22Rv1 (cell line): ENCODE measurements around the gene ZNF778.

ENCODE experiments used
- H3K27ac ChIP-seq: fragments of 450-650 bp; 2 replicates; pipeline ENCODE4 v1.5.1; 2017
- ZFX ChIP-seq: fragments of 450-650 bp; IDR thresholded peaks from 2 replicates; pipeline ENCODE4 v1.6.1; 2017; ENCODE audit warnings: antibody characterized with exemption, borderline replicate concordance
- TF ChIP-seq, protein P1 (sequence below): fragments of 450-650 bp; IDR thresholded peaks from 2 replicates; pipeline ENCODE4 v1.5.1; 2017; ENCODE audit warnings: mild to moderate bottlenecking

The ZNF778 gene

DNA sequence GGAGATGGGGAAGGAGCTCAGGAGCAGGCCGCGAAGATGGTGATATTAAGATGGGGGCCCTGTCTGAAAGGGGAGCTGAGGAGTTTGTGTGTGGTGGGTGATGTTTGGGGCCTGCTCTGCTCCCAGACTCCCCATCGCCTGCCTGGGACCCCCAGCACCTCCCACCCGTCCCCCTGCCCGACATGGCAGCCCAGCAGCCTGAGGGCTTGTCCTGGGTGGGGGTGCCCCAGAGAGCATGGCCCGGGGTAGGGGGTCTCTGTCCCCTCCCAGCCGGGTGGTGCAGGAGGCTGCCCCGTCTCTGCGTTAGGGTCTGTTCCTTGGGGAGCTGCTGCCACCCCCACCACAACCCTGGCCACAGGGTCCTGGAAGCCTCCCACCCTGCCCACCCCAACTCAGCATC is 40.8 kb upstream of the ZNF778 start:
- TF ChIP-seq, protein P1, sequence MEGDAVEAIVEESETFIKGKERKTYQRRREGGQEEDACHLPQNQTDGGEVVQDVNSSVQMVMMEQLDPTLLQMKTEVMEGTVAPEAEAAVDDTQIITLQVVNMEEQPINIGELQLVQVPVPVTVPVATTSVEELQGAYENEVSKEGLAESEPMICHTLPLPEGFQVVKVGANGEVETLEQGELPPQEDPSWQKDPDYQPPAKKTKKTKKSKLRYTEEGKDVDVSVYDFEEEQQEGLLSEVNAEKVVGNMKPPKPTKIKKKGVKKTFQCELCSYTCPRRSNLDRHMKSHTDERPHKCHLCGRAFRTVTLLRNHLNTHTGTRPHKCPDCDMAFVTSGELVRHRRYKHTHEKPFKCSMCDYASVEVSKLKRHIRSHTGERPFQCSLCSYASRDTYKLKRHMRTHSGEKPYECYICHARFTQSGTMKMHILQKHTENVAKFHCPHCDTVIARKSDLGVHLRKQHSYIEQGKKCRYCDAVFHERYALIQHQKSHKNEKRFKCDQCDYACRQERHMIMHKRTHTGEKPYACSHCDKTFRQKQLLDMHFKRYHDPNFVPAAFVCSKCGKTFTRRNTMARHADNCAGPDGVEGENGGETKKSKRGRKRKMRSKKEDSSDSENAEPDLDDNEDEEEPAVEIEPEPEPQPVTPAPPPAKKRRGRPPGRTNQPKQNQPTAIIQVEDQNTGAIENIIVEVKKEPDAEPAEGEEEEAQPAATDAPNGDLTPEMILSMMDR = no peak
- no peak for TF ChIP-seq ZFX

DNA sequence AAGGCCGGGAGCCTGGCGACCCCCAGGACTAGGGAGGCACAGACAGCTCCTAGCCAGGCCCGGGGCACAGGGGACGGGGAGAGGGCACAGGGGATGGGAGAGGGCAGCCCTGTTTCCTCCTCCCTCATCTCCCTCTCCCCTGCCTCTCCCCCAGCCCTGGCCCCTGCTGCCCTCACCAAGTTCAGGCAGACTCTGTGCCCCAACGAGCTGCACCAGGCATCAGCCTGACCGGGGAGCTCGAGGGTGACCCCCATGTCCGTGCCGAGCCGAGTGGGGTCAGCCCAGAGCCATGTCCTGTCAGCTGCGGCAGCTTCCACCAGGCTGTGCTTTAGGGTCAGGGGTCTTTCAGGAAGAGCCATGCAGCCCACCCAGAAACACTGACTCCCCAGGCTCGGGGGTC is 40.0 kb upstream of the ZNF778 start:
- TF ChIP-seq, protein P1 = no peak
- H3K27ac ChIP-seq = no peak overlapping the region

More for the DNA sequence above, 40.8 kb upstream of the ZNF778 start:
- no peak overlapping the region for H3K27ac ChIP-seq

DNA sequence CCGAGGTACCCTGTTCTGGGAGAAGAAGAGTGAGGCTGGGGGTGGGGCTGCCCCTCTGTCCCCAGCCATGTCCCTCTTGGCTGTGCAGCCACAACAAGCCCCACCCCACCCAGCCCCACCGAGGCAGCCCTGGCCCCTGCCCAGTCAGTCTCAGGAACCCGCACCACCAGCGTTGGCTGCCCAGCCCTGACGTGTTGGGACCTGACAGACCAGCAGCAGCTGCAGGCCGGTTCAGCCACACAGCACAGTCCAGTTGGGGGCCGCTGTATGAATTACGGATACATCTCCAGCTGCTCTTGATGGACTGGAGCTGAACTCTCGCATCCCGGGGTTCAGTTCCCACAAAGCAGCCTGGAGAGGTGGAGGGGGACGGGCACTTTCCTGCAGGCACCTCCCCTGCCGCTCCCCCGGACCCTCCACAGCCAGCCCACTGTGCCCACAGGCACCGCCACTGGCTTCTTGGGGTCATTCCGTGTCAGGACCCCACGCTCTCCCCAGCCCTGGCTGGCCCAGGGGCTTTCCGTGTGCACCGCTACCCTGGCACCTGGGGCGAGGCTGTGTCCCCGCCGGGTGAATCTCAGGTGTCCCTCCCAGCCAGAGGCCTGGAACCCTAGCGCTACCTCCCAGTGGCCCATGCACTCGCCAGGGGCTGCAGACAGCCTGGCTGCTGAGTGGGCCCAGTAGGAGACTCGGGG is 38.9 kb upstream of the ZNF778 start:
- TF ChIP-seq ZFX = no peak
- TF ChIP-seq, protein P1 = no peak
- H3K27ac ChIP-seq = no peak overlapping the region

DNA sequence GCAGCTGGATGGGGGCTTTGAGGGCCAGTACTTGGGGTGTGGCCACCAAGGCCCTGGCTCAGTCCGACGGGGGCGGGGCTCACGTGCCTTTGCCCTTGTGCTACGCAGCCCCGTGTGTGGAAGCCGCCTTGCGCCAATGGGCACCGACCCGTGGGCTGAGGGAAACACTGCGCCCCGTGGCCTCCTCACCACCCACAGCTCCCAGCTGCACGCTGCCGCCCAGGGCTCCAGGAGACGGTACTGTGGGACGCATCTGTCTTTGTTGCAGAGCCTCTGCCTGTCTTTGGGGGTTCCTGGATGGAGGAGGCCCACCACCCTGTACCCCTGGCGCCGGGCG is 38.4 kb upstream of the ZNF778 start:
- TF ChIP-seq, protein P1 = no peak
- TF ChIP-seq ZFX = no peak
- no peak overlapping the region for H3K27ac ChIP-seq

DNA sequence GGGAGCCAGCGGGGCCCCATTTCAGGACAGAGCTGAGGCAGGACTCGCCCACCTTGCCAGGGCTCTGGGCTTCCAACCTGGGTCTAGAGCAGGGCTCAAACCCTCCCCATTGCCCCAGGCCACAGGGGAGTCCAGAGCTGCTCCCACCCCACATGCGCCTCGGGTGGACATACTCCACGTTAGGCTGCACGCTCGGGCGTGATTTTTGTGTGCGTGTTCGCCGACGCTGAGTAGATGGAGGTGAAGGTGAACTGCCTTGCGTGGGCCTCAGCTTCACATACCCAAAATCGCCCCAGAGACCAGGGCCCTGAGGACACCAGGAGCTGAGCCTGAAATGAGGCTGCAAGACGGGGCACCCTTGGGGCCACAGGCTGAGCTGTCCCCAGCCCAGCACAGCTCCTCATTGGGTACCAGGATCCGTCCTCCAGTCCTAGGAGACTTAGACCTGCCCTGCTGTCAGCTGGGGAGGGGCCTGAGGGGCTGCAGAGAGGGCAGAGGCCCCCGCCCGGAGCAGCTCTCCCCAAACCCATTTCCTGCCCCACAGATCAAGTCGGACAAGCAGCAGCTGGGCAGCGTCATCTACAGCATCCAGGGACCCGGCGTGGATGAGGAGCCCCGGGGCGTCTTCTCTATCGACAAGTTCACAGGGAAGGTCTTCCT is 37.7 kb upstream of the ZNF778 start:
- H3K27ac ChIP-seq = no peak overlapping the region
- TF ChIP-seq ZFX = no peak
- TF ChIP-seq, protein P1 = no peak

DNA sequence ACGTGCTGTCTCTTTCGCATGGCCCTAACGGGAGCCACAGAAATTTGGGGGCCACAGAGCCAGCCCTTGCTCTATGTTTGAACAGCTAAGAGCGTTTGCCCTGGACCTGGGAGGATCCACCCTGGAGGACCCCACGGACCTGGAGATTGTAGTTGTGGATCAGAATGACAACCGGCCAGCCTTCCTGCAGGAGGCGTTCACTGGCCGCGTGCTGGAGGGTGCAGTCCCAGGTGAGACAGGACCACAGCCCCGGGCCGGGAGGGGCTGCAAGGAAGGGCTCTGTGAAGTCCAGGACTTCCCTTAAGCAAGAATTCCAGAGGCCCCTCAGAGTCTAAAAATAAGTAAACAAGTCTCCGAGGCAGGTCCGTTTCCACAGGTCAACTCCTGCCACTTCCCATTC is 34.0 kb upstream of the ZNF778 start:
- TF ChIP-seq ZFX = no peak
- TF ChIP-seq, protein P1 = no peak
- H3K27ac ChIP-seq = no peak overlapping the region

DNA sequence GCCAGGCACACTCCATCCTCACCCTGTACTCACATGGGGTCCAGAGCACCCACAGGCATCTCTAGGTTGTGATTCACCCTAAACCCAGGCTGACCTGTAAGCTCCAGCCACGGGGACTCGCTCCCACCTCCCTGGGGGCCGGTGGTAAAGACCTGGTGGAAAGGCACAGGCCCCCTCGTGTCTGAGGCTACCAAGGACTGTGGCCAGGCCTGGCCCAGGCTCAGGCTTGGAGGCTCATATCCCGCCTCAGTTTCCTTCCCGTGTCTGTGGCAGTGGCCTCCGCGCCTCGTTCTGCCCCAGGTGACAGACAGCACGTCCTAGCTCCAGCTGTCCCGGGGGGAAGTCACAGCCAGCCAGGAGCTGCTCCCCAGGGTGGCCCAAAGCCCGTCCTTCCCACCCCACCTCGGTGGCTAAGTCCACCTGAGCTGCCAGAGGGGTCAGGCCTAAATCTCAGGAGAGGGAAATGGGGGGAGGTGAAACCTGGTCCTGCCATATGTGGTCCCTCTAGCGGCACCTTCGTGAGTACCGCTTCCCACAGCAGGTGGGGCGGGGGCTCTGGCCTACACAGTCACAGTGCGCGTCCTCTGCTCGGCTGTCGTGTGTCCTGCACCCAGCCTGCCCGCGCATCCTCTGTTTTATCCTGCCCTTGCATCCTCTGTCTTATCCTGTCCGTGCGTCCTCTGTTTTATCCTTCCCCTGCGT is 33.4 kb upstream of the ZNF778 start:
- H3K27ac ChIP-seq = no peak overlapping the region
- TF ChIP-seq, protein P1 = peak; percentile 26
- no peak for TF ChIP-seq ZFX
